Activated B cell treated with CpG ODN at 0.5 μM for 24 hours (primary cell): ENCODE measurements around the gene STIM2. TPM values are rescaled to one million over a fixed set of nuclear protein-coding genes. Genes with fewer than 3 reads are reported as not detected.
"Not testable (repeated sequence)": the region's sequence is repeated elsewhere in the genome, so short reads cannot be mapped to it uniquely, and the experiment has no call there.

Experiments used
- ATAC-seq: fragments of 200-7000 bp; cut with Tn5 transposase; one replicate; pipeline ENCODE4 v1.10.0; 2021; ENCODE audit warnings: low read depth, mild to moderate bottlenecking, moderate library complexity
- CTCF ChIA-PET: fragments of 350-600 bp; sonication (Branson Sonifier 250); formaldehyde crosslinking; loops from one replicate; lab custom pipeline; 2021; ENCODE audit warnings: antibody characterized with exemption; lab: Charles Lee
- POLR2A ChIA-PET: fragments of 350-600 bp; sonication (Branson Sonifier 250); formaldehyde crosslinking; loops from one replicate; lab custom pipeline; 2021; ENCODE audit warnings: antibody characterized with exemption; lab: Charles Lee
- DNase-seq: peaks from one replicate; pipeline ENCODE4 v3.0.0; 2022
- H3K27ac Mint-ChIP-seq: one replicate; pipeline ENCODE4 v1.8.0; 2020; ENCODE audit warnings: mixed read lengths
- H3K27me3 Mint-ChIP-seq: one replicate; pipeline ENCODE4 v1.8.0; 2021; ENCODE audit warnings: mixed read lengths
- H3K36me3 Mint-ChIP-seq: one replicate; pipeline ENCODE4 v1.8.0; 2021; ENCODE audit warnings: low read depth, mixed read lengths
- H3K4me1 Mint-ChIP-seq: one replicate; pipeline ENCODE4 v1.8.0; 2021; ENCODE audit warnings: mixed read lengths
- H3K4me3 Mint-ChIP-seq: one replicate; pipeline ENCODE4 v1.8.0; 2020; ENCODE audit warnings: mild to moderate bottlenecking, mixed read lengths
- H3K9me3 Mint-ChIP-seq: one replicate; pipeline ENCODE4 v1.8.0; 2020; ENCODE audit warnings: mixed read lengths
- intact Hi-C: fragments of 100-400 bp; cut with micrococcal nuclease; formaldehyde crosslinking; loops from one replicate; pipeline ENCODE4 v1.15.1; 2024
- total RNA-seq: library from RNA; stranded (reverse); gene quantifications from 2 replicates; pipeline ENCODE4 v1.2.3, GENCODE V29; 2022
- TF ChIP-seq, protein P1 (sequence below): fragments of 200-600 bp; IDR thresholded peaks from one replicate; pipeline ENCODE4 v1.8.0; 2022; ENCODE audit warnings: antibody characterized with exemption, mild to moderate bottlenecking

STIM2 gene
- total RNA-seq, 1 donor from 2014 or later = 59.8 TPM

DNA sequence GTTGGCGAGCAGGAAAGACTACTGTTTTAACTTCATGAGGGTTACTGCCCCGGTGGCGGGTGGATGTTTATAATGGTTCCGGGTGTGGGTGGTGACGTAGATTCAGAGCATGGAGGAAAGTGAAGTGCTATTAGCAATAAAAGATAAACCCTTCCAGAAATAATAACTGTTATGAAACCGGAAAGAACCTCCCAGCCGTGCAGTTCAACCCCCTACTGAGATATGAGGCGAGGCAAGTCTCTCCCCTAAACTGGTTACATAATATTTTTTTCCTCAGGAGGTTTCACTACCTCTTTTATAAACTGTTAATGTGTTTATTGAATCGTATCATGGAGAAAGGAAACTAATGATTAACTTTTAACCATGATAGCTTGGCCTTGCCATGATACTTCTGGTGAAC is 33.9 kb upstream of the STIM2 start:
- intact Hi-C loops = loop anchor here (1.0 to 10.0 kb wide), 9 partner anchors 19 to 1662 kb away; partner anchors contain the start of genes SEPSECS, STIM2 and TBC1D19
- CTCF ChIA-PET = no interaction called here
- peak; percentile 47 for DNase-seq
- ATAC-seq = peak; percentile 84
- H3K36me3 Mint-ChIP-seq = no peaks in the 10 kb centered on the region
- POLR2A ChIA-PET = interaction anchor here (0.7 to 5.1 kb wide), 6 partner anchors 30 to 243 kb away, joined by 3 to 34 read pairs (median 5); partner anchors contain the start of genes STIM2 and TBC1D19
- TF ChIP-seq, protein P1, sequence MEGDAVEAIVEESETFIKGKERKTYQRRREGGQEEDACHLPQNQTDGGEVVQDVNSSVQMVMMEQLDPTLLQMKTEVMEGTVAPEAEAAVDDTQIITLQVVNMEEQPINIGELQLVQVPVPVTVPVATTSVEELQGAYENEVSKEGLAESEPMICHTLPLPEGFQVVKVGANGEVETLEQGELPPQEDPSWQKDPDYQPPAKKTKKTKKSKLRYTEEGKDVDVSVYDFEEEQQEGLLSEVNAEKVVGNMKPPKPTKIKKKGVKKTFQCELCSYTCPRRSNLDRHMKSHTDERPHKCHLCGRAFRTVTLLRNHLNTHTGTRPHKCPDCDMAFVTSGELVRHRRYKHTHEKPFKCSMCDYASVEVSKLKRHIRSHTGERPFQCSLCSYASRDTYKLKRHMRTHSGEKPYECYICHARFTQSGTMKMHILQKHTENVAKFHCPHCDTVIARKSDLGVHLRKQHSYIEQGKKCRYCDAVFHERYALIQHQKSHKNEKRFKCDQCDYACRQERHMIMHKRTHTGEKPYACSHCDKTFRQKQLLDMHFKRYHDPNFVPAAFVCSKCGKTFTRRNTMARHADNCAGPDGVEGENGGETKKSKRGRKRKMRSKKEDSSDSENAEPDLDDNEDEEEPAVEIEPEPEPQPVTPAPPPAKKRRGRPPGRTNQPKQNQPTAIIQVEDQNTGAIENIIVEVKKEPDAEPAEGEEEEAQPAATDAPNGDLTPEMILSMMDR = no peak
- H3K27ac Mint-ChIP-seq = peak overlapping the region; percentile 88
- H3K9me3 Mint-ChIP-seq = peaks cover 3% of the 10 kb centered on the region
- peaks cover 92% of the 10 kb centered on the region for H3K4me1 Mint-ChIP-seq
- H3K4me3 Mint-ChIP-seq = peak overlapping the region; percentile 59
- peaks cover 9% of the 10 kb centered on the region for H3K27me3 Mint-ChIP-seq

DNA sequence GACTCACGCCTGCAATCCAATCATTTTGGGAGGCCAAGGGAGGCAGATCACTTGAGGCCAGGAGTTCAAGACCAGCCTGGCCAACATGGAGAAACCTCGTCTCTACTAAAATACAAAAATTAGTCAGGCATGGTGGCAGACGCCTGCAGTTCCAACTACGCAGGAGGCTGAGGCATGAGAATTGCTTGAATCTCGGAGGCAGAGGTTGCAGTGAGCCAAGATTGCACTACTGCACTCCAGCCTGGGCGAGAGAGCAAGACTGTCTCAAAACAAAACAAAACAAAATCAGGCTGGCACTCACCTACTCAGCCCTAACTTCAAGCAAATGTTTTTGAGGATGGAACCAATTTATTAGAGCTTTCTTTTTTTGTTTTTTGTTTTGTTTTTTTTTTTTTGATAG is 33.3 kb upstream of the STIM2 start:
- not testable (repeated sequence) for H3K27me3 Mint-ChIP-seq, H3K36me3 Mint-ChIP-seq, DNase-seq, H3K9me3 Mint-ChIP-seq
- Mint-ChIP-seq H3K4me1 (peaks cover 92% of the 10 kb centered on the region), H3K27ac (peak overlapping the region; percentile 88), H3K4me3 (peak overlapping the region; percentile 59)
- POLR2A ChIA-PET = interaction anchor here (0.6 to 5.1 kb wide), 7 partner anchors 30 to 244 kb away, joined by 3 to 34 read pairs (median 4); partner anchors contain the start of genes STIM2 and TBC1D19
- ATAC-seq = peak; percentile 9
- CTCF ChIA-PET = interaction anchor here (1.4 kb wide), 1 partner anchor 33 kb away, joined by 4 read pairs; the partner anchor contains the start of gene STIM2
- intact Hi-C loops = loop anchor here (1.0 to 10.0 kb wide), 5 partner anchors 20 to 1663 kb away; partner anchors contain the start of genes SEPSECS and TBC1D19

DNA sequence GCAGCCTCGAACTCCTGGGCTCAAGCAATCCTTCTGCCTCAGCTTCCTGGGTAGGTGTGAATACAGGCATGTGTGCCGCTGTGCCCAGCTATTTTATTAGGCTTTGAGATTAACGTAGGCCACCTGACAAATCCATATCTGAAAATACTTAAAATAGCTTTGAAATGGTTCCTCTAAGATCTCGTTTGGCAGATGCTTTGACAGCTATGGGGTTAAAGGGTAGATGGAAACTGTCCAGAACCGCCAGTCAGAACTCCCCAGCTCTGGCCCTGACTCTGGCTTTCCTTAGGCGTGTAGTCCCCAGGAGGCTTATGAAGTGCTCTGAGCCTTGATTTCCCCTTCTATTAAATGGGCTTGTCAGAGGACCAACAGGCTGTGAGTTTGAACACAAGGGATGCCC is 32.8 kb upstream of the STIM2 start:
- Mint-ChIP-seq H3K27ac (peak overlapping the region; percentile 50), H3K4me1 (peaks cover 90% of the 10 kb centered on the region), H3K36me3 (no peaks in the 10 kb centered on the region), H3K27me3 (peaks cover 2% of the 10 kb centered on the region), H3K9me3 (peaks cover 2% of the 10 kb centered on the region), H3K4me3 (no peak overlapping the region)
- POLR2A ChIA-PET = interaction anchor here (0.6 to 5.1 kb wide), 7 partner anchors 29 to 244 kb away, joined by 3 to 34 read pairs (median 4); partner anchors contain the start of genes STIM2 and TBC1D19
- TF ChIP-seq, protein P1 = no peak
- CTCF ChIA-PET = interaction anchor here (1.4 kb wide), 1 partner anchor 33 kb away, joined by 4 read pairs; the partner anchor contains the start of gene STIM2
- intact Hi-C loops = loop anchor here (1.0 to 10.0 kb wide), 5 partner anchors 20 to 1663 kb away; partner anchors contain the start of genes SEPSECS and TBC1D19
- no peak for ATAC-seq
- DNase-seq = no peak

DNA sequence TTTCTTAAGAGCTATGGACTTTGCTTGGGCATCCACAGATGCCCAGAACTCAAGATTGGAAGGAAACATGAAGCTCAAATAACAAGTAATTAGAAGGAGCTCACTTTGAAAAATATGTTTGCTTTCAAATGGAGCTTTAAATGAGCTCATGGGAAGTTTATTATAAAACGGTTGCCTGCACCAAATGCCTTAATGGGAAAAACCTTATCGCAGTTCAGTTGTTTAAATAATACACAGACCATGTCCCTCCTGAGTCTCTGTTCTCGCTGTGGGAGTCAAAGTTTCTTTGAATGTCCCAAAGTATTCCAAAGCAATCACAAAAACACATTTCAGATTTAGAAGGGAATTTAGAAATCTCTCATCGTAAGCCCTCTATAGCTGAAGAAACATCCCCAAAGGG is 31.6 kb upstream of the STIM2 start:
- DNase-seq (no peak), ATAC-seq (no peak)
- no peaks in the 10 kb centered on the region for H3K36me3 Mint-ChIP-seq
- no peak overlapping the region for H3K4me3 Mint-ChIP-seq
- peaks cover 79% of the 10 kb centered on the region for H3K4me1 Mint-ChIP-seq
- no peaks in the 10 kb centered on the region for H3K9me3 Mint-ChIP-seq
- no peaks in the 10 kb centered on the region for H3K27me3 Mint-ChIP-seq
- intact Hi-C loops = loop anchor here (10.0 kb wide), 1 partner anchor 1664 kb away; the partner anchor contains the start of gene SEPSECS
- H3K27ac Mint-ChIP-seq = no peak overlapping the region
- TF ChIP-seq, protein P1 = no peak
- ChIA-PET POLR2A (interaction anchor here (0.6 to 5.1 kb wide), 2 partner anchors 28 to 171 kb away, joined by 5 to 34 read pairs; no protein-coding TSS in a partner anchor), CTCF (interaction anchor here (1.5 kb wide), 1 partner anchor 57 kb away, joined by 6 read pairs; no protein-coding TSS in a partner anchor)

DNA sequence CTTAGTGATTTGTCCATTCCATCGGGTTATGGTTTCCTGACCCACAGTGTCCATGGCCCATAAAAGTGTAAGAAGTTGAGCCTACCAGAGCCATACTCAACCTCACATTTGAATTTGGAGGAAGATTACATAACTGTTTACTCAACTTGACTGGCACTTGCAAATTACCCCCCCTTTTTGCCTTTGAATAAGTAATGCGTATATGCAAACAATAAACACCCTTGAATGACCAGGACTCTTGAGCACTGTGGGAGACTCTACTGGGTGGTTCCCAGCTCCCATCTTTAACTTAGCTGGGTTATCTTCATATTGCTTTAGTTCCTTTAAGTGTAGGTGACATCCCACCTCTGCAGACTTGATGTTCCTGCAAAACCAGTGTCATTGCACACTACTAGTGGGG is 30.6 kb upstream of the STIM2 start:
- Mint-ChIP-seq H3K27ac (no peak overlapping the region), H3K9me3 (no peaks in the 10 kb centered on the region), H3K4me1 (peaks cover 74% of the 10 kb centered on the region), H3K27me3 (peaks cover 5% of the 10 kb centered on the region), H3K4me3 (no peak overlapping the region), H3K36me3 (no peaks in the 10 kb centered on the region)
- POLR2A ChIA-PET = interaction anchor here (5.1 kb wide), 1 partner anchor 27 kb away, joined by 34 read pairs; no protein-coding TSS in a partner anchor
- TF ChIP-seq, protein P1 = no peak
- ATAC-seq (no peak), DNase-seq (no peak)
- CTCF ChIA-PET = interaction anchor here (1.5 kb wide), 1 partner anchor 56 kb away, joined by 6 read pairs; no protein-coding TSS in a partner anchor
- intact Hi-C loops = no loop called here
